Measurements from ENCODE around the gene DNAI1. TPM values are rescaled to one million over a fixed set of nuclear protein-coding genes. Genes with fewer than 3 reads are reported as not detected.
"Not testable (repeated sequence)": the region's sequence is repeated elsewhere in the genome, so short reads cannot be mapped to it uniquely, and the experiment has no call there.

Gene DNAI1
- polyA plus RNA-seq, 1 of the 3 experiments (the other 2 are of a cell fraction), result 0.46 TPM

DNA sequence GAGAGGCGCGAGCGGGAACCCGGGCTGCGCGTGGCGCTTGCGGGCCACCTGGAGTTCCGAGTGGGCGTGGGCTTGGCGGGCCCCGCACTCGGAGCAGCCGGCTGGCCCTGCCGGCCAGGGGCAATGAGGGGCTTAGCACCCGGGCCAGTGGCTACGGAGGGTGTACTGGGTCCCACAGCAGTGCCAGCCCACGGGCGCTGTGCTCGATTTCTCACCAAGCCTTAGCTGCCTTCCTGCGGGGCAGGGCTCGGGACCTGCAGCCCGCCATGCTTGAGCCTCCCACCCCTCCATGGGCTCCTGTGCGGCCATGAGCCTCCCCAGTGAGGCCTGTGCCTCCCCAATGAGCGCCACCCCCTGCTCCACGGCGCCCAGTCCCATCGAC is 20.7 kb upstream of the DNAI1 start:
- H3K36me3 ChIP-seq (replicated peaks in 1 of 2; ENCODE audit: control insufficient read depth in 1 of 2, insufficient read depth in 2 of 2, low read length in 1 of 2); H3K9me2 ChIP-seq; H3K4me3 ChIP-seq (ENCODE audit: low read depth in 2 of 2, low read length in 1 of 2); DNase-seq; H3F3A ChIP-seq (replicated peaks; ENCODE audit: insufficient read depth); H3K9ac ChIP-seq; POLR2A ChIA-PET; H3K27me3 ChIP-seq (ENCODE audit: insufficient read depth); H3K9me3 ChIP-seq; H2AFZ ChIP-seq (ENCODE audit: low read depth); H3K4me2 ChIP-seq; H3K27ac ChIP-seq (ENCODE audit: low read depth in 2 of 2, low read length in 1 of 2): not testable (repeated sequence)
- Histone ChIP-seq H3K79me2 (ENCODE audit: insufficient read depth) (peaks cover 49% of the 10 kb centered on the region; the same call in 1 of the 2 replicates), H3K4me1 (ENCODE audit: control insufficient read depth in 1 of 2, insufficient read depth in 2 of 2, low read depth in 1 of 2, low read length in 1 of 2) (peaks cover 12 to 17% of the 10 kb centered on the region in 2 experiments; a peak in 3 of 4 replicates), H4K20me1 (ENCODE audit: insufficient read depth) (peaks cover 69% of the 10 kb centered on the region)
- CTCF ChIA-PET, result interaction anchor here (0.8 to 11.4 kb wide), 9 partner anchors 17 to 161 kb away, joined by 3 to 114 read pairs (median 10); no protein-coding TSS in a partner anchor
- WGBS (ENCODE audit: low lambda C conversion rate), result 89% methylated on average over 14 of the region's 28 CpGs

DNA sequence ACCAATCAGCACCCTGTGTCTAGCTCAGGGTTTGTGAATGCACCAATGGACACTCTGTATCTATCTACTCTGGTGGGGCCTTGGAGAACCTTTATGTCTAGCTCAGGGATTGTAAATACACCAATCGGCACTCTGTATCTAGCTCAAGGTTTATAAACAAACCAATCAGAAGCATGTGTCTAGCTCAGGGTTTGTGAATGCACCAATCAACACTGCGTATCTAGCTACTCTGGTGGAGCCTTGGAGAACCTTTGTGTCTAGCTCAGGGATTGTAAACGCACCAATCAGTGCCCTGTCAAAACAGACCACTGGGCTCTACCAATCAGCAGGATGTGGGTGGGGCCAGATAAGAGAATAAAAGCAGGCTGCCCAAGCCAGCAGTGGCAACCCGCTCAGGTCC is 20.1 kb upstream of the DNAI1 start:
- not testable (repeated sequence) for H3F3A ChIP-seq (replicated peaks; ENCODE audit: insufficient read depth); H3K4me3 ChIP-seq (ENCODE audit: low read depth in 2 of 2, low read length in 1 of 2); H3K27ac ChIP-seq (ENCODE audit: low read depth in 2 of 2, low read length in 1 of 2); H3K36me3 ChIP-seq (replicated peaks in 1 of 2; ENCODE audit: control insufficient read depth in 1 of 2, insufficient read depth in 2 of 2, low read length in 1 of 2); H3K9me2 ChIP-seq; H2AFZ ChIP-seq (ENCODE audit: low read depth); H3K4me2 ChIP-seq; DNase-seq; H3K27me3 ChIP-seq (ENCODE audit: insufficient read depth); H3K9ac ChIP-seq; H3K9me3 ChIP-seq
- POLR2A ChIA-PET, result interaction anchor here (0.7 kb wide), 1 partner anchor 190 kb away, joined by 3 read pairs; the partner anchor contains the start of gene ARID3C
- H4K20me1 ChIP-seq (ENCODE audit: insufficient read depth), result peaks cover 70% of the 10 kb centered on the region
- CTCF ChIA-PET, result interaction anchor here (0.8 to 11.4 kb wide), 9 partner anchors 17 to 161 kb away, joined by 3 to 114 read pairs (median 10); no protein-coding TSS in a partner anchor
- 89% methylated on average over 3 of the region's 4 CpGs for WGBS (ENCODE audit: low lambda C conversion rate)
- H3K79me2 ChIP-seq (ENCODE audit: insufficient read depth), result peaks cover 50% of the 10 kb centered on the region; the same call in 1 of the 2 replicates
- H3K4me1 ChIP-seq (ENCODE audit: control insufficient read depth in 1 of 2, insufficient read depth in 2 of 2, low read depth in 1 of 2, low read length in 1 of 2), result peaks cover 12 to 17% of the 10 kb centered on the region in 2 experiments; a peak in 3 of 4 replicates

DNA sequence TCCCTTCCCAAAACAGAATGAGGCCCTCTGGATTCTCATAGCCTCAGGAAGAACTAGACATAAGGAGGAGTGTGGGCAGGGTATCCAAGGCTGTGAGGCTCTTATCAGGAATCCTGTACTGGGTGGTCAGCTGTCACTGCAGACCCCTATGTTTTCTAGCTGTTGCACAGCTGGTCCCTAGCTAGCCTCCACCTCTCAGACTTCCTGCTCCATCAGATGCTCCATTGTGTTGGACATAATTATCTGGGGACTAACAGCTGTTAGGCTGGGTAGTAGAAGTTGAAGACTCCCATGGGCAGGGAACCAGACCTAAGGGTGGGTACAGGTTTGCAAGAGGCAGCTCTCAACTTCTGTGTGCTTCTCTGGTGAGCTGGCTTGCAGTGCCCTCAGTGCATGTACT is 18.6 kb upstream of the DNAI1 start:
- Histone ChIP-seq H3K4me1 (ENCODE audit: control insufficient read depth in 1 of 2, insufficient read depth in 2 of 2, low read depth in 1 of 2, low read length in 1 of 2) (peaks cover 22% of the 10 kb centered on the region in 2 experiments; a peak in 3 of 4 replicates), H3F3A (replicated peaks; ENCODE audit: insufficient read depth) (no peaks in the 10 kb centered on the region), H3K79me2 (ENCODE audit: insufficient read depth) (peaks cover 48% of the 10 kb centered on the region; the same call in 1 of the 2 replicates), H3K27ac (ENCODE audit: low read depth in 2 of 2, low read length in 1 of 2) (peak overlapping the region in 1 of 2 experiments; percentile 7; a peak in 1 of 4 replicates), H3K9me3 (no peaks in the 10 kb centered on the region), H3K4me2 (no peak overlapping the region), H3K36me3 (replicated peaks in 1 of 2; ENCODE audit: control insufficient read depth in 1 of 2, insufficient read depth in 2 of 2, low read length in 1 of 2) (no peaks in the 10 kb centered on the region), H2AFZ (ENCODE audit: low read depth) (no peak overlapping the region), H3K9me2 (no peaks in the 10 kb centered on the region), H4K20me1 (ENCODE audit: insufficient read depth) (peaks cover 72% of the 10 kb centered on the region), H3K27me3 (ENCODE audit: insufficient read depth) (no peaks in the 10 kb centered on the region), H3K4me3 (ENCODE audit: low read depth in 2 of 2, low read length in 1 of 2) (no peak overlapping the region), H3K9ac (no peak overlapping the region)
- POLR2A ChIA-PET, result no interaction called here
- CTCF ChIA-PET, result interaction anchor here (1.2 to 11.4 kb wide), 8 partner anchors 17 to 194 kb away, joined by 3 to 114 read pairs (median 6); no protein-coding TSS in a partner anchor
- DNase-seq, result no peak
- TF ChIP-seq ELF1 (IDR thresholded peaks at IDR 0.05) (no peak), SMC3 (IDR thresholded peaks at IDR 0.05; ENCODE audit: low read depth, low read length) (no peak), TAF1 (IDR thresholded peaks at IDR 0.05; ENCODE audit: borderline replicate concordance, low read depth, low read length) (no peak), NFIC (IDR thresholded peaks at IDR 0.05; ENCODE audit: borderline replicate concordance) (no peak), FOXM1 (IDR thresholded peaks at IDR 0.05; ENCODE audit: low read depth) (no peak), RXRA (IDR thresholded peaks at IDR 0.05; ENCODE audit: borderline replicate concordance, low read depth) (no peak), GATA2 (CRISPR knock-in tag; IDR thresholded peaks at IDR 0.05) (no peak), NRF1 (IDR thresholded peaks at IDR 0.05; ENCODE audit: low read depth, low read length) (no peak), MEF2A (IDR thresholded peaks at IDR 0.05; ENCODE audit: borderline replicate concordance, low read depth) (no peak)
- TF ChIP-seq, protein P1, sequence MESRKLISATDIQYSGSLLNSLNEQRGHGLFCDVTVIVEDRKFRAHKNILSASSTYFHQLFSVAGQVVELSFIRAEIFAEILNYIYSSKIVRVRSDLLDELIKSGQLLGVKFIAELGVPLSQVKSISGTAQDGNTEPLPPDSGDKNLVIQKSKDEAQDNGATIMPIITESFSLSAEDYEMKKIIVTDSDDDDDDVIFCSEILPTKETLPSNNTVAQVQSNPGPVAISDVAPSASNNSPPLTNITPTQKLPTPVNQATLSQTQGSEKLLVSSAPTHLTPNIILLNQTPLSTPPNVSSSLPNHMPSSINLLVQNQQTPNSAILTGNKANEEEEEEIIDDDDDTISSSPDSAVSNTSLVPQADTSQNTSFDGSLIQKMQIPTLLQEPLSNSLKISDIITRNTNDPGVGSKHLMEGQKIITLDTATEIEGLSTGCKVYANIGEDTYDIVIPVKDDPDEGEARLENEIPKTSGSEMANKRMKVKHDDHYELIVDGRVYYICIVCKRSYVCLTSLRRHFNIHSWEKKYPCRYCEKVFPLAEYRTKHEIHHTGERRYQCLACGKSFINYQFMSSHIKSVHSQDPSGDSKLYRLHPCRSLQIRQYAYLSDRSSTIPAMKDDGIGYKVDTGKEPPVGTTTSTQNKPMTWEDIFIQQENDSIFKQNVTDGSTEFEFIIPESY (IDR thresholded peaks at IDR 0.05; ENCODE audit: borderline replicate concordance, low read depth), result no peak
- TF ChIP-seq, protein P2, sequence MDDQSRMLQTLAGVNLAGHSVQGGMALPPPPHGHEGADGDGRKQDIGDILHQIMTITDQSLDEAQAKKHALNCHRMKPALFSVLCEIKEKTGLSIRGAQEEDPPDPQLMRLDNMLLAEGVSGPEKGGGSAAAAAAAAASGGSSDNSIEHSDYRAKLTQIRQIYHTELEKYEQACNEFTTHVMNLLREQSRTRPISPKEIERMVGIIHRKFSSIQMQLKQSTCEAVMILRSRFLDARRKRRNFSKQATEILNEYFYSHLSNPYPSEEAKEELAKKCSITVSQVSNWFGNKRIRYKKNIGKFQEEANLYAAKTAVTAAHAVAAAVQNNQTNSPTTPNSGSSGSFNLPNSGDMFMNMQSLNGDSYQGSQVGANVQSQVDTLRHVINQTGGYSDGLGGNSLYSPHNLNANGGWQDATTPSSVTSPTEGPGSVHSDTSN (IDR thresholded peaks at IDR 0.05), result no peak
